K562 (cell line): Measurements from ENCODE around the gene TMEM126B. TPM values are rescaled to one million over a fixed set of nuclear protein-coding genes. Genes with fewer than 3 reads are reported as not detected.
A peak's percentile ranks its signal among the peaks of the same experiment; 100 is the strongest.

ENCODE experiments used
- CHD1 ChIP-seq: fragments of 200-600 bp; sonication (generic); IDR thresholded peaks from one replicate; pipeline ENCODE4 v1.6.1; 2012; ENCODE audit warnings: mild to moderate bottlenecking, moderate library complexity, low read length, inconsistent platforms
- CTCF ChIP-seq, 3 experiments: IDR thresholded peaks in 2 of 3; conservative IDR thresholded peaks in 1 of 3; 2 replicates each; pipeline ENCODE4 v1.5.1; 2011 to 2012; ENCODE audit warnings: low read length in 3 of 3, mild to moderate bottlenecking in 3 of 3, control low read depth in 2 of 3, improper control_type of control experiment in 1 of 3, inconsistent platforms in 1 of 3, low read depth in 1 of 3, mixed read lengths in 1 of 3, moderate library complexity in 1 of 3; ENCODE audit not compliant: insufficient read depth in 2 of 3
- ID3 ChIP-seq, 2 experiments: fragments of 250-450 bp in 1 of 2; fragments of 450-650 bp in 1 of 2; sonication (Bioruptor Pico) in 1 of 2; IDR thresholded peaks; 2 replicates each; pipeline versions ENCODE4 v1.6.1 to v1.8.0; 2016 to 2021; ENCODE audit warnings: mild to moderate bottlenecking in 2 of 2, moderate library complexity in 2 of 2, missing compliant biosample characterization in 1 of 2, missing genetic modification characterization in 1 of 2
- KHSRP ChIP-seq: fragments of 450-650 bp; IDR thresholded peaks from 2 replicates; pipeline ENCODE4 v1.6.1; 2017
- KLF13 ChIP-seq: fragments of 450-650 bp; IDR thresholded peaks from 2 replicates; pipeline ENCODE4 v1.6.1; 2016; ENCODE audit warnings: missing genetic modification characterization, low read depth, mild to moderate bottlenecking, missing compliant biosample characterization, moderate library complexity, borderline replicate concordance
- KLF6 ChIP-seq: fragments of 250-450 bp; sonication (Bioruptor Pico); IDR thresholded peaks from 2 replicates; pipeline ENCODE4 v1.4.0; 2020; ENCODE audit warnings: mild to moderate bottlenecking, moderate library complexity, borderline replicate concordance
- MLLT1 ChIP-seq, 2 experiments: fragments of 450-650 bp; IDR thresholded peaks; 2 replicates each; pipeline ENCODE4 v1.6.1; 2016
- NR0B1 ChIP-seq: fragments of 450-650 bp; IDR thresholded peaks from one replicate; pipeline ENCODE4 v1.6.1; 2018; ENCODE audit warnings: mild to moderate bottlenecking, moderate library complexity; ENCODE audit not compliant: partially characterized antibody
- PRMT5 ChIP-seq: sonication (generic); formaldehyde crosslinking; IDR thresholded peaks from 2 replicates; pipeline ENCODE4 v1.5.0; 2020; ENCODE audit warnings: missing genetic modification reagents
- RBM17 ChIP-seq: fragments of 200-400 bp; formaldehyde crosslinking; IDR thresholded peaks from 2 replicates; pipeline ENCODE4 v1.6.1; 2017; ENCODE audit warnings: low read depth, mild to moderate bottlenecking, low read length, borderline replicate concordance
- ZBTB33 ChIP-seq: sonication (generic); formaldehyde crosslinking; IDR thresholded peaks from 2 replicates; pipeline ENCODE4 v1.8.1; 2023; ENCODE audit warnings: mild to moderate bottlenecking, missing genetic modification reagents
- ZNF184 ChIP-seq: sonication (generic); formaldehyde crosslinking; IDR thresholded peaks from 2 replicates; pipeline ENCODE4 v1.5.0; 2020; ENCODE audit warnings: missing genetic modification reagents
- ZNF75A ChIP-seq: fragments of 450-650 bp; formaldehyde crosslinking; IDR thresholded peaks from 2 replicates; pipeline ENCODE4 v1.4.0; 2020; ENCODE audit warnings: mild to moderate bottlenecking
- polyA plus RNA-seq, 8 experiments: library from polyadenylated mRNA; depleted of rRNA in 4 of 8; stranded (reverse) in 5 of 8; unstranded in 3 of 8; fragments of >200 nt; fragmentation: Nextera tagmentation in 2 of 8; fragmentation: Illumina TruSeq in 1 of 8; extraction: Ambion mirVana in 2 of 8; extraction: Trizol in 1 of 8; gene quantifications; 2 replicates each; pipeline versions ENCODE4 v1.2.1 to v1.2.3, GENCODE V29; 2011 to 2014; ENCODE audit warnings: inconsistent platforms in 1 of 8, missing spikeins in 1 of 8
- total RNA-seq, 7 experiments: library from RNA; depleted of rRNA in 6 of 7; stranded (reverse); fragments of >200 nt in 6 of 7; fragmentation: Illumina TruSeq in 2 of 7; extraction: Trizol in 2 of 7; gene quantifications; 2 replicates each; pipeline versions ENCODE4 v1.2.1 to v1.2.3, GENCODE V29; 2011 to 2021; ENCODE audit warnings: low replicate concordance in 1 of 7

TMEM126B gene
- total and polyA plus RNA-seq, 9 of the 15 experiments (the other 6 are each of a cell fraction or from before 2014, with no cell fraction given): 85.5 to 226 (median 164) TPM

- no peak for TF ChIP-seq KLF13 (tag)
- no peak for TF ChIP-seq ID3 (CRISPR knock-in tag; IDR thresholded peaks at IDR 0.05)
- TF ChIP-seq ID3 (tag; IDR thresholded peaks at IDR 0.05): no peak
- no peak for TF ChIP-seq ZBTB33 (CRISPR knock-in tag)
- no peak for TF ChIP-seq CHD1
- TF ChIP-seq ZNF184 (CRISPR knock-in tag): no peak
- no peak for TF ChIP-seq KLF6 (CRISPR knock-in tag)
- TF ChIP-seq NR0B1: no peak
- TF ChIP-seq KHSRP: no peak
- TF ChIP-seq RBM17: no peak
- peak; percentile 39 to 83 (median 44); a peak in 4 of 6 replicates for TF ChIP-seq CTCF (IDR thresholded peaks at IDR 0.05 in 2 of 3, conservative IDR thresholded peaks at IDR 0.05 in 1 of 3; ENCODE audit: insufficient read depth in 2 of 3, low read depth in 1 of 3, low read length in 3 of 3)
- no peak for TF ChIP-seq PRMT5 (CRISPR knock-in tag)
- no peak for TF ChIP-seq MLLT1 (IDR thresholded peaks at IDR 0.05)
- no peak for TF ChIP-seq ZNF75A (CRISPR knock-in tag)
Observed at GRCh38 chr11:85595285-85595884, 33.0 kb upstream of the TMEM126B start (continued).
